Nephron (organoid): ENCODE measurements around the gene NEAT1.

Experiments used
- H3K27ac Mint-ChIP-seq, 3 experiments: 2 replicates each; pipeline ENCODE4 v1.8.0; 2020; ENCODE audit warnings: mixed read lengths in 3 of 3, mild to moderate bottlenecking in 2 of 3, moderate library complexity in 1 of 3
- H3K27me3 Mint-ChIP-seq: 2 replicates; pipeline ENCODE4 v1.8.0; 2021; ENCODE audit warnings: low read depth, mild to moderate bottlenecking, moderate library complexity, mixed read lengths
- H3K36me3 Mint-ChIP-seq: 2 replicates; pipeline ENCODE4 v1.8.0; 2020; ENCODE audit warnings: low read depth, mixed read lengths
- H3K4me1 Mint-ChIP-seq: 2 replicates; pipeline ENCODE4 v1.8.0; 2020; ENCODE audit warnings: mixed read lengths
- H3K4me3 Mint-ChIP-seq, 3 experiments: 2 replicates each; pipeline ENCODE4 v1.8.0; 2020; ENCODE audit warnings: mild to moderate bottlenecking in 3 of 3, mixed read lengths in 3 of 3, moderate library complexity in 2 of 3
- H3K9me3 Mint-ChIP-seq: 2 replicates; pipeline ENCODE4 v1.8.0; 2020; ENCODE audit warnings: mixed read lengths
- CTCF ChIP-seq, 3 experiments: fragments of 200-600 bp; sonication (generic); IDR thresholded peaks; one replicate each; pipeline ENCODE4 v1.5.0; 2021; ENCODE audit warnings: antibody characterized with exemption in 3 of 3; ENCODE audit not compliant: unreplicated experiment in 3 of 3

Gene NEAT1

DNA sequence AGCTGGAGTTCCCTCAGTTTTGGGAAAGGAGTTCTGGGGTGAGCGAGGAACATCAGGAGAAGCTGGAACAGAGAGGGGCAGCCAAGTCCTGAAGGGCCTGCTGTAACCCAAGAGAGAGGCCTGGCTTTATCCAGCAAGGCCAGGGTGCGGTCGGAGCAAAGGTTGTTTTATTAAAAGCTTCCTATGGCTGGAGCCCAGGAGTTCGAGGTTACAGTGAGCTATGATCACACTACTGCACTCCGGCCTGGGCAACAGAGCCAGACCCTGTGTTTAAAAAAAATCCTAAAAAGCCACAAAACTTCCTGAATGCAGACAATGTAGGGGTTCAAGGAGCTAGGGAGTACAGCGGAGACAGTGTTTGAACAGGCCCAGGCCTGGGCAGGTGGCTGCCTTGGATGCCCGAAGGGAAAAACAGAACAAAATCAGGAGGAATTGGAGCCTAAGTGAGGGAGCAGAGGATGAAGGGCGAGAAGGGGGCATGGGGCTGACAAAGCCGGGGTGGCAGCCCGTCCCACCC, 54.1 kb downstream of the NEAT1 start:
- H3K9me3 Mint-ChIP-seq, result no peaks in the 10 kb centered on the region
- peaks cover 40% of the 10 kb centered on the region for H3K4me1 Mint-ChIP-seq
- TF ChIP-seq CTCF (IDR thresholded peaks at IDR 0.05; ENCODE audit: unreplicated experiment in 3 of 3), result no peak

DNA sequence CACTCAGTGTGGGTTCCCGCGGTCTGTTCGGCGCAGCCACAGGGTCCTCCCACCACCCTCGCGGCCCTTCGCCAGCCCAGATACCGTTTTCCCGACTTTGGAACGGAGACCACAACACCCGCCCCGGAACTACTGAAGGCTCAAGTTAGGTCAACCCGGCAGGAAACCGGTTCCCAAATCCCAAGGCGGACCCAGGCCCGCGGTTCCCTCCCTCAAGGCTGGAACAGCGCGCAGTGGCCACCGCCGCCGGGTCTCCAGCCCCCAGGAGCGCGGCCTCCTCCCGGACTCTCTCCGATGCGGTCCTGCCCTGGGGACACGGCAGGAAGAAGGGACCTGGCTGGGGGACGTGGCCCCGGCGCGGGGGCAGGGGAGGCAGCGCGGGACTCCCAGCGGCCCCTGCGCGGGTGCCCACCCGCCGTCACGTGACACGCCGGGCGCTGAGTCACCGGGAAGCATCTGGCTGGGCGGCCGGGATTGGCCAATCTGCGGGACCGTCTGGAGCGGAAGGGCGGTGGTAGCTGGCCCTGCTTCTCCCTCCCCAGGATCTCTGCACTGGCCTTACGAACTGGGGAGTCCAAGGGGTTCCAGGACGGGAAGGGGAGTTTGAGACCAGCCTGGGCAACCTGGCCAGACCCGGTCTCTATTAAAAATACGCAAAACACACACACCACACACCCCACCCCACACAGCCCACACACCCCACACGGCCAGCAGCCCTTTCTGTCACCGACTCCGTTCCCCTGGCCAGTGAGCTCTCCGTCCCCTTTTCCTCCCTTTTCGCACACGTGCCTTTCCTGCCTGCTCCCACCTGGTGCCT, 54.8 kb downstream of the NEAT1 start:
- TF ChIP-seq CTCF (IDR thresholded peaks at IDR 0.05; ENCODE audit: unreplicated experiment in 3 of 3), result no peak
- Mint-ChIP-seq H3K4me1 (peaks cover 37% of the 10 kb centered on the region), H3K27me3 (no peaks in the 10 kb centered on the region), H3K27ac (peak overlapping the region; percentile 97 to 99 (median 98)), H3K4me3 (peak overlapping the region; percentile 88 to 96 (median 92)), H3K36me3 (no peaks in the 10 kb centered on the region), H3K9me3 (no peaks in the 10 kb centered on the region)

More for the DNA sequence above, 54.1 kb downstream of the NEAT1 start:
- Mint-ChIP-seq H3K36me3 (no peaks in the 10 kb centered on the region), H3K27ac (peak overlapping the region; percentile 97 to 99 (median 98)), H3K27me3 (no peaks in the 10 kb centered on the region), H3K4me3 (peak overlapping the region; percentile 88 to 96 (median 92))

DNA sequence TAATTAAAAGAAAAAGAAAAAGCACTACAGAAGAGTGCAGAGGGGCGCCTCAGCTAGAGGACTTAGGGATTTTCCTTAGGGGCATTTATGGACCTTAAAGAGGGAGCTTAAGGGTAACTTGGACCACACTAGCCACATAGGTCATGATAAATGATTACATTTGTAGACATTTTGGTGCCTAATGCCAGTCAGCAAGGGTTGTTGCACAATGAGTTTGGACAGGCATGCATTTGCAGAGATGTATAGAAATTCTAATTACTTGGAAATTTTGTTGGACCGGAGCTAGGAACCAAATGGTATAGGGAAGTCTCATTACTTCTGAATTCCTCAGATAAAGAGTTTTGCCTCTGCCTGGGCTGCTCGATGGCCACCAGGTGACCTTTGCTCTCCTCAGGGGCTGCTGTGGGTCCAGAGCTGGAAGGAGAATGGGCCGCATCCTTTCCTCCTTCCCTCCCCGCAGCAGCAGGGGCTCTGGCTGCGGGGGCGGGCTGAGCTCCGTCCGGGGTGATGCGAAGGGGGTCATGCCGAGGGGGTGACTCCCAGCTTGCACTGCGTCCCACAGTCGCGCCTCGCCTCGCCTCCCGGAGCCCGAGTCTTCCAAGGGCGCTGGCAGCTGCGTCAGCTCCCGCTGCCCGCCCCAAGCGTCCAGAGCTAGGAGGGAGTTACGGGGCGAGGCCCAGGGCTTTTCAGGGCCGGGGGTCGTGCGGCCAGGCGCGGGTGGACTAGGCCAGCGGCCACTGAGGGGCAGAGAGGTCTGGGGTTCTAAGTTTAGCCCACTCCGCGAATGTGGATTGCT, 56.0 kb downstream of the NEAT1 start:
- no peak for TF ChIP-seq CTCF (IDR thresholded peaks at IDR 0.05; ENCODE audit: unreplicated experiment in 3 of 3)
- Mint-ChIP-seq H3K4me1 (peaks cover 40% of the 10 kb centered on the region), H3K27me3 (no peaks in the 10 kb centered on the region), H3K4me3 (peak overlapping the region; percentile 32 to 81 (median 74)), H3K36me3 (no peaks in the 10 kb centered on the region), H3K27ac (peak overlapping the region; percentile 85 to 98 (median 96)), H3K9me3 (no peaks in the 10 kb centered on the region)

DNA sequence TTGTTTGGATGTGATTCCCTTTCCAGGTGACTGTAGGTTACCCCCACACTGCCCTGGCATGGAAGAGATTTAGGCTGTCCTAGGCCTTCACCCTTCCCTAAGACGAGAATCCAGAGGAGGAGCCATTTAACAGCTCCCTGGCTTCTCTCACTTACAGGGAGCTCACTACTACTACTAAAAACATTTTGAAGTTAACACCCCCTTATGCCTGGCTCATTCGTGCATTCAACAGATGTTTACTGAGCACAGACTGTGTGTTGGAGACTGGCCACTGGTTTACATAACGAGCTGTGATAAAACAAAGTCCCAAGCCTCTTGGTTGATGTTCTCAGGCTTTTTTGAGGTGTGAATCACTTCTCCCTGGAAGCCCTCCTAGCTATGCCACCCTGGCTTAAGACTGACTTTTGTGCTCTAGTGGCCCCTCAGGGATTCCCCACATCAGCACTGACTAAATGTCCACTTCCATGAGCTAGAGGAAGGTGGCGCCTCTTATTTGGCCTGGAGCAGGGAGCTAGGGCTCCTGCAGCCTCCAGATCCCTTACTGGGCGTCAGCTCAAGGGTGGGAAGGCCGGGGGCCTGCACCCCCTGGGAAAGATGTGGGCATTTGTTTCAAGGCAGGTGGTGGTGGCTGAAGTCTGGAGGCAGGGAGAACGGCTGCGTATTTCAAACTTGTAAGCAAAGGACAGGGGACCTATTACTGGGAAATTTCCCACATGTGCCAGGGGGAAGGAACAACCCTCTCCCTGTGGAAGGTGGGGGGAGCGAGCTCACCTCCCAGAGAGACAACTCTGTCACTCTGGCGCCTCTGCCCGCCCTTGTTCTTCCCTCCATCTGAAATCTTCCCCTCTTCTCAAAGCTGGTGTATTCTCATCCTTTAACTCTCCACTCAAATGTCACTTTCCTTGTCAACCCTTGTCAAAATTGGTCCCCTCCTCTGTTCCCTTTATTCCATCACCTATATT, 56.9 kb downstream of the NEAT1 start:
- Mint-ChIP-seq H3K4me3 (peak overlapping the region; percentile 49 to 81 (median 74)), H3K4me1 (peaks cover 45% of the 10 kb centered on the region), H3K36me3 (no peaks in the 10 kb centered on the region), H3K9me3 (no peaks in the 10 kb centered on the region), H3K27me3 (no peaks in the 10 kb centered on the region), H3K27ac (peak overlapping the region; percentile 85 to 98 (median 92))
- peak in 2 of 3 experiments; percentile 21 to 32 for TF ChIP-seq CTCF (IDR thresholded peaks at IDR 0.05; ENCODE audit: unreplicated experiment in 3 of 3)

DNA sequence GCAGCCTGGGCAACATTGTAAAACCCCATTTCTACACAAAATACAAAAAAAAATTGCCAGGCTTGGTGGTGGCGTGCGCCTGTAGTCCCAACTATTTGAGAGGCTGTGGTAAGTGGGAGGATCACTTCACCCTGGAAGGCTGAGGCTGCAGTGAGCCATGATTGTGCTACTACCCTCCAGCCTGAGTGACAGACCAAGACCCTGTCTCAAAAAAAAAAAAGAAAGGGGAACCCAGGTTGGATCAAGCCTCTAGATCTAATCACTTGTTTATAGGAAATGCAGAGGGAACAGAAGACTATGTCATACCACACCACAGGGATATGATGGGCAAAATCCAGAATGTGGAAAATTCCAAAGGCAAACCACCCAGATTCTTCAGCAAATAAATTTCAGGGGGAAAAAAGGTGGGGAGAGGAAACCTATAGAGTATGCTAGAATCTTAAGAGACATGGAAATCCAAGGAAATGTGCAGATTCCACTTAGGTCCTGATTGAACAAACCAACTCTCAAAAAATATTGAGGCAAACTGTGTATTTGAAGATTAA, 59.8 kb downstream of the NEAT1 start:
- Mint-ChIP-seq H3K27me3 (no peaks in the 10 kb centered on the region), H3K36me3 (no peaks in the 10 kb centered on the region), H3K27ac (peak overlapping the region; percentile 34 to 89 (median 71)), H3K4me1 (peaks cover 54% of the 10 kb centered on the region), H3K4me3 (no peak overlapping the region), H3K9me3 (no peaks in the 10 kb centered on the region)
- TF ChIP-seq CTCF (IDR thresholded peaks at IDR 0.05; ENCODE audit: unreplicated experiment in 3 of 3), result no peak
